Prostate gland (tissue), 2 donors: Measurements from ENCODE around the gene CNTN5.

ENCODE experiments used
- CTCF ChIP-seq, 4 experiments: fragments of 200-600 bp in 2 of 4; fragments of 450-650 bp in 2 of 4; sonication (generic) in 2 of 4; IDR thresholded peaks; 1 replicate in 3 of 4; 2 replicates in 1 of 4; pipeline ENCODE4 v1.5.1; 2016 to 2019; ENCODE audit warnings: antibody characterized with exemption in 4 of 4, mild to moderate bottlenecking in 2 of 4, moderate library complexity in 2 of 4
- POLR2A ChIP-seq: fragments of 450-650 bp; IDR thresholded peaks from one replicate; pipeline ENCODE4 v1.6.1; 2016; ENCODE audit warnings: antibody characterized with exemption, mild to moderate bottlenecking

- TF ChIP-seq CTCF (IDR thresholded peaks at IDR 0.05) (no peak), POLR2A (no peak)
These were observed 739.0 kb downstream of the CNTN5 start for GRCh38 chr11:99759787-99760186.
